HG02610 (cell line): ENCODE results near the gene C11orf91.
"Not testable (repeated sequence)": the region's sequence is repeated elsewhere in the genome, so short reads cannot be mapped to it uniquely, and the experiment has no call there.

Source experiments
- ATAC-seq: cut with Tn5 transposase; IDR thresholded peaks from one replicate; pipeline ENCODE4 v1.9.1; 2021; ENCODE audit warnings: mild to moderate bottlenecking, moderate library complexity; ENCODE audit not compliant: unreplicated experiment

C11orf91 gene

GRCh38 chr11:33698921-33699320 lies 1.7 kb downstream of the C11orf91 start:
- no peak for ATAC-seq

DNA sequence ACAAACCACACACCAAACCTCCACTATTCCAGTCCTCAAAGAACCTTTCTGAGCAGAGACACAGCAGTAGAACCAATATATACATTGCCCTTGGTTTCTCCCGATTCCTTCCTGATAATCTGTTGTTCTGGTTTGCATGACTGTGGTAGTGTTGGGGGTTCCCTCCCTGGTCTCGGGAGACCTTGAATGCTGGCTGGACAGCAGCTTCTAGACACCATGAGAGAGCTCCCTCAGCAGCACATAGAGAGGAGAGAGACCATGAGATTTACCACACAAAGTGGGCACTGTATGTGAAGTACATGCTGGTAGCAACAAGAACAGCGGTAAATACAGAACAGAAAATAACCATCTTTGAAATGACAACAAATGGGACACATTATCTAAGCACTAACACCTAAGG lies 2.6 kb downstream of the C11orf91 start:
- no peak for ATAC-seq

- no peak for ATAC-seq
These were observed 3.5 kb downstream of the C11orf91 start for GRCh38 chr11:33696931-33697638.

DNA sequence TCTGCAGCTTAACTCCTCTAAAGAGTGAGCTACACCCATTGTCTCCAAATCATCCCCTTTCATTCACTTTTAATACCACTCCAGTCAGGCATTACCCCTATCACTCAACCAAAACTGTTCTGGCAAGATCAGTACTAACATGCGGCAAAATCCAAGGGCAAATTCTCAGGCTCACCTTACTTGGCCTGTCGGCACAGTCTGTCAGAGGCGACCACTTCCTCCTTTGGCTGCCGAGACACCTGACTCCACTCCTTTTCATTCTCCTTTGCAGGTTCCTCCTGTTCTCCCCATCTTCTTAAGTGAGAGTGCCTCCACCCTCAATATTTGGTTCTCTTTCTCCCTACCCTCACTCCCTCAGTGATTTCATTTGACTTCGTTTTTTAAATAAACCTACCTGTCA lies 4.2 kb downstream of the C11orf91 start:
- ATAC-seq: no peak

GRCh38 chr11:33695051-33695566 lies 5.5 kb downstream of the C11orf91 start:
- no peak for ATAC-seq

GRCh38 chr11:33694346-33695050 lies 6.1 kb downstream of the C11orf91 start:
- ATAC-seq: no peak

- no peak for ATAC-seq
These were observed 8.1 kb downstream of the C11orf91 start for GRCh38 chr11:33692541-33692940.

DNA sequence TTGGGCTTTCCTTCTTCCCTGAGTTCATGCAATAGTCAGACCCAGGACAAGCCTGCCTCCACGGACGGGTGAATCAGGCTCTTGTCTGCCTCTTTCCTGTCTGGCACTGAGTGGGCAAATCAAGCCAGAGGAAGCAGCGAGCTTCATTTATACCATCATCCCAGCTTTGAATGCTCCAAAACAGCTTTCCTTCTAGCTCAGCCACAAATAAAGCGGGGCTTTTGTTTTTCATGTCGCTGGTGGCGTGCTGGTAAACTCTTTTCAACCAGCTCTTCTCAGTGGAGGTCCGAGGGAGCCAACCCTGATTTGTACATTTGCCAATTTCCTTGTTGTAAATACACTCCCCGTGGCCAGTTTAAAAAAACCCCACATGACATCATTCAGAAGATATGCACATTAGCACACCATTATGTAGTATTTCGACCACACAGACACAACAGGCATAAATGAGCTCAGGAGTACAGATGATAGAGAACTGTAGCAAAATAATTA lies 8.6 kb downstream of the C11orf91 start:
- no peak for ATAC-seq

- ATAC-seq: no peak
These were observed 9.4 kb downstream of the C11orf91 start for GRCh38 chr11:33691066-33691864.

DNA sequence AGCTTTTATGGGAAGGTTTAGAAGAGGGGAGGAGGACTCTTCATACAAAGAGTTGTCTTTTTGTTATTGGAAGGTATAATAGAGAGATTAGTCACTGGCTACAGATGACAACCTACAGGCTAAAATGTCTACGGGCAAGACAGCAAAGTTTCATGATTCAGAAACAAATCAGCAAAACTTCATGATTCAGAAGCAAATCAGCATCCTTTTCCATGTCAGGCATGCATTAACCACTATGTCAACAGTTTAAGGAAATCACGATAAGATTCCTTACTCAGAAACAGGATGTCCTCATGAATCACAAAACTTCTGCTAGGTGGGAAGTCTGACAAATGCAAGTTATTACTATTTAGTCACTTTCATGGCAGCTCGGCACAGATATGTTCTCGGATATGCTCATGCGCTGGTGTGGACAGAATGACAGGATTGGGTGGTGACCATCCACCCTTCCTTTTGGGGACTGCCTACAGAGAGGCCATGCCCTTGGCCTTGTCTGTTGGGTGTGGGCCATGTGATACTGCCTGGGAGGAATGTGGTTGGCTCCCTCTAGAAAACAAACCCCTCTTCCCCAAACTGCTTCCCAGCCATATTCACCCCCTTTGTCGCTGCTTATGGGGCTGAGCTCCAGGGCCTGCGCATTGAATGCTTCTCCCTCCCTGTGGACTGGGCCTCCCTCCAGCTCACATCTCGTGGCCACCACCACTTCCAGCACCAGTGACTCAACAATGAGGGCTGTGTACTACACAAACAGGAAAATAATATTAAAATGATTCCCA lies 10.1 kb downstream of the C11orf91 start:
- ATAC-seq: no peak

DNA sequence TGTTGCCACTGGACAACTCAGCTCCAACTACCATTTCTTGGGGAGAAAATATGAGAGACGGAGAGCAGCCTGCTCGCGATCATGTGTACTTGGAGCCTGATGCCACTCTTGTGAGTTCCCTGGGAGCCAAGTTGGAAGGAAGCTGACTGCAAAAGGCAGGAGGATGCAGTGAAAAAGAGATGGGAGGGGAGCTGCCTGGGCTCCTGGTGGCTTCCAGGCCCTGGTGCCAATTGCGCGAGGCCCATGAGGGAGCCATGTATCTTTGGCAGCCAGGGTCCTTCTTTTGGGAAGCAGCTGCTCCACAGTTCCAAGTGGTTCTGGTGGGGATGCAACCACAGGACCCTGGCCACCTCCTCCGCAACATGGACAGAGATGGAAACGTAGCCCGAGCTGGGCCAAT lies 11.1 kb downstream of the C11orf91 start:
- ATAC-seq: no peak

GRCh38 chr11:33689085-33689484 lies 11.5 kb downstream of the C11orf91 start:
- no peak for ATAC-seq

DNA sequence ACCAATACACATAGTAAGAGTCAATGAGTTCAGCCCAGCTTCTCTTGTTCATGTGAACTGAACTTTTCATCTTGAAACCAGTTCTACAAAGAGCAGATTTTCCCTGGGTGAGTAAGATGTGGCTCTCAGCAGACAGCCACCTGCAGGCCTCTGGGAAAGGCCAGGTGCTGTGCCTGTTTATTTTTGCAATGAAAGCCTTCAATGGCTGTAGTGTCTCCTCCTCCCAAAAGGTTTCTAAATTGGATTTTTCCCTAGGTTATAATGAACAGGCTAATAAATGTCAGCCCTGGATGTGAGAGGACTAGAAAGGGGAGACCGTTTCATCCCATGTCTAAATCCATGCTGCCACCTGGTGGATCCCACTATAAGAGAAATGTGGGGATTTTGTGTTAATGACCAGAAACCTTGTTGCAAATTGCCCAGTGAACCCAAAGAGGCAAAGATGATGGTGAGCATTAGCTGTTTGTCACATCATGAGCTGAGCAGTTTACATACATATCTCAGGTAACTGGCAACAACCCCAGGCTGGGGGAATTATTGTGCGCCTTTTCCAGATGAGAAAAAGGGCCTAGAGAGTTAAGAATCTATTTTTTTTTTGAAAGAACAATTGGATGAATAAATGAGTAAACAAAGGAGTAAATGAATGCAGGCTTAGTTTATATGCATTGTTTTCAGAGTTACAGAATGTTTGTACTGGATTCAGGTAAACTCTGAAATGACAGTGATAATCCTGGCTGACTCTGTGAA lies 12.7 kb downstream of the C11orf91 start:
- peak; percentile 87 for ATAC-seq

DNA sequence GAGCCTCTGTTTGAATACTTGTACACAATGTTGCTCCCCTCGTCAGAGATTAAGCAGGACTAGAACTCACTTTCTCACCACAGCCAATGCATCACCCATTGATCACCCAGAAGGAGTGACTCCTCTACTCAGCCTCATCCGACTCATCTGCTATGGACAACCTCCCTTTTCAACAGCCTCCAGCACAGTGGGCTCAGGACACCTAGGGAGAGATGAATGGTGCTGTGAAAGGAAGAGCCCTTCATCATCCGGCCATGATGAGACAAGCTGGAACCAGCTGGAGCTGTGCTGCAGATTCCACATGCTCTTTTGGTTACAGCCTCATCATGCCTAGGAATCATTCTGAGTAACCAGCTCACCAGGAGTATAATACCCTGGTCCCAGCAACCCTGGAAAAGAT lies 15.5 kb downstream of the C11orf91 start:
- ATAC-seq: no peak

DNA sequence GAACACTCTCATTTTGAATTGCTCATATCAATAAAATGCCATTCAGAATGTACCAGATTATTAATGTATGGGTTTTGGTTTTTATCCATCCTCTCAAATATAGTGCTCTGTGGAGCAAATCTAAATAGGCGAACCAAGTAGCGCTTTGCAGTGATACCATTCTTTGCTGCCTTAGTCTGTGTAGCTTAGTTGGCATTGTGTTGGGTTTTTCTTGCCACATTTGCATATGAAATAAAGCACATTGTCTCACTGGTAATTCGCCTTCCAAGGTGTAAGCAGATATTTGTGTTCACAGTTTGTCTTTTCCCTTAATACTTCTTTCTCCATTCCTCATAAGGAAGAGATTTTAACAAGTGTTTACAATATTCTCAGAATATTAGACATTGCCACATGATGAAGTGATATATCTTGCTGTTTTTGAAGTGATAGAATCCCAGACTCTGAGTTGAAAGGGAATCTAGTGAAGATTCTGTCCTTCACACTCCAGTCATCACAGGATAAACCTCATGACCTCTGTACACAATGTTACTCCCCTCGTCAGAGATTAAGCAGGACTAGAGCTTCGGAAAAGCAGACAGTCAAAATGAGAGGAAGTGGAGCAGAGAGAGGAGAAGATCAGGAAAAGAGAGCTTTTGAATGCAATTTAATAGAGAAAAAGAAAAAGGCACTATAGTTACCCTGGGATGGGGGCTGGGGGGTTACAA lies 16.5 kb downstream of the C11orf91 start:
- ATAC-seq: no peak

GRCh38 chr11:33682446-33682845 lies 18.2 kb downstream of the C11orf91 start:
- ATAC-seq: no peak

GRCh38 chr11:33682019-33682418 lies 18.6 kb downstream of the C11orf91 start:
- no peak for ATAC-seq

DNA sequence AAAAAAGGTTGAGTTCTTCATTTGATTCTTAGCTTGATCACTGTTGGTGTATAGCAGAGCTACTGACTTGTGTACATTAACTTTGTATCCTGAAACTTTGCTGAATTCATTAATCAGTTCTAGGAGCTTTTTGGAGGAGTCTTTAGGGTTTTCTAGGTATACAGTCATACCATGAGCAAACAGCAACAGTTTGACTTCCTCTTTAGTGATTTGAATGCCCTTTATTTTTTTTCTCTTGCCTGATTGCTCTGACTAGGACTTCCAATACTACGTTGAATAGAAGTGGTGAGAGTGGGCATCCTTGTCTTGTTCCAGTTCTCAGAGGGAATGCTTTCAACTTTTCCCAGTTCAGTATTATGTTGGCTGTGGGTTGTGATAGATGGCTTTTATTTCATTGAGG lies 22.0 kb downstream of the C11orf91 start:
- not testable (repeated sequence) for ATAC-seq
